NCI-H2107 treated with DMSO at 0.1 percent for 48 hours (cell line): ENCODE data around the gene CYCS.
"Not testable (repeated sequence)": the region's sequence is repeated elsewhere in the genome, so short reads cannot be mapped to it uniquely, and the experiment has no call there.

ENCODE experiments used
- DNase-seq: peaks from one replicate; lab custom pipeline; 2025; ENCODE audit not compliant: unreplicated experiment; lab: John Stamatoyannopoulos, UW

Gene CYCS

GRCh38 chr7:25118048-25118753 lies 6.9 kb downstream of the CYCS start:
- no peak for DNase-seq

GRCh38 chr7:25117226-25118047 lies 7.6 kb downstream of the CYCS start:
- no peak for DNase-seq

- no peak for DNase-seq
These were observed 8.4 kb downstream of the CYCS start for GRCh38 chr7:25116621-25117020.

- DNase-seq: not testable (repeated sequence)
These were observed 14.5 kb downstream of the CYCS start for GRCh38 chr7:25110514-25110913.

- DNase-seq: no peak
These were observed 15.8 kb downstream of the CYCS start for GRCh38 chr7:25109276-25109675.

- no peak for DNase-seq
These were observed 19.1 kb downstream of the CYCS start for GRCh38 chr7:25105911-25106310.

GRCh38 chr7:25103773-25104172 lies 21.3 kb downstream of the CYCS start:
- no peak for DNase-seq

GRCh38 chr7:25101817-25102216 lies 23.2 kb downstream of the CYCS start:
- DNase-seq: no peak

- DNase-seq: peak; percentile 52
These were observed 26.7 kb downstream of the CYCS start for GRCh38 chr7:25098096-25099046.

GRCh38 chr7:25095516-25096345 lies 29.3 kb downstream of the CYCS start:
- DNase-seq: no peak

- DNase-seq: peak; percentile 39
These were observed 31.7 kb downstream of the CYCS start for GRCh38 chr7:25093268-25093826.

- DNase-seq: peak; percentile 50
These were observed 33.3 kb downstream of the CYCS start for GRCh38 chr7:25091779-25092178.

- no peak for DNase-seq
These were observed 33.9 kb downstream of the CYCS start for GRCh38 chr7:25091176-25091575.

- DNase-seq: no peak
These were observed 34.7 kb downstream of the CYCS start for GRCh38 chr7:25090374-25090773.

- no peak for DNase-seq
These were observed 37.2 kb downstream of the CYCS start for GRCh38 chr7:25087855-25088254.

GRCh38 chr7:25084821-25085220 lies 40.2 kb downstream of the CYCS start:
- no peak for DNase-seq

GRCh38 chr7:25083201-25083600 lies 41.9 kb downstream of the CYCS start:
- no peak for DNase-seq

- not testable (repeated sequence) for DNase-seq
These were observed 43.0 kb downstream of the CYCS start for GRCh38 chr7:25082041-25082440.

- no peak for DNase-seq
These were observed 48.0 kb downstream of the CYCS start for GRCh38 chr7:25077096-25077495.

- DNase-seq: no peak
These were observed 49.6 kb downstream of the CYCS start for GRCh38 chr7:25075459-25075858.
